H1 (cell line): ENCODE measurements around the gene CEP41. TPM values are rescaled to one million over a fixed set of nuclear protein-coding genes. Genes with fewer than 3 reads are reported as not detected.

Source experiments
- CTCF ChIA-PET: fragments of 300-600 bp; sonication (Branson Sonifier 250); formaldehyde crosslinking; loops from one replicate; lab custom pipeline; 2021; ENCODE audit not compliant: partially characterized antibody; lab: Charles Lee
- POLR2A ChIA-PET: fragments of 300-600 bp; sonication (Branson Sonifier 250); formaldehyde crosslinking; loops from one replicate; lab custom pipeline; 2021; ENCODE audit warnings: inconsistent platforms; ENCODE audit not compliant: partially characterized antibody; lab: Charles Lee
- DNase-seq, 2 experiments: peaks; one replicate each; pipeline versions ENCODE4 v3.0.0 to v3.0.0-alpha.2; 2010 to 2022; ENCODE audit warnings: low spot score in 2 of 2, low read depth in 1 of 2, mixed read lengths in 1 of 2
- FAIRE-seq: peaks from 2 replicates; lab custom pipeline; 2011; peaks lifted over from hg19 to GRCh38; lab: Jason Lieb, UNC
- H2AFZ ChIP-seq: 2 replicates; pipeline ENCODE4 v1.8.1; 2012; ENCODE audit warnings: low read length, inconsistent platforms
- H2AK5ac ChIP-seq: 2 replicates; pipeline ENCODE4 v1.6.1; 2013; ENCODE audit warnings: low read depth, low read length
- H2BK120ac ChIP-seq: replicated peaks from 2 replicates; pipeline ENCODE3; 2013; ENCODE audit warnings: low read depth, low read length, inconsistent platforms
- H2BK12ac ChIP-seq: 2 replicates; pipeline ENCODE4 v1.6.1; 2013; ENCODE audit warnings: low read depth, low read length
- H2BK15ac ChIP-seq: 2 replicates; pipeline ENCODE4 v1.6.1; 2013; ENCODE audit warnings: low read length
- H2BK20ac ChIP-seq: 2 replicates; pipeline ENCODE4 v1.6.1; 2013; ENCODE audit warnings: low read length
- H2BK5ac ChIP-seq: 2 replicates; pipeline ENCODE4 v1.6.1; 2013; ENCODE audit warnings: low read depth, low read length
- H3K14ac ChIP-seq: 2 replicates; pipeline ENCODE4 v1.6.1; 2013; ENCODE audit warnings: inconsistent platforms; ENCODE audit not compliant: insufficient read length
- H3K18ac ChIP-seq: 2 replicates; pipeline ENCODE4 v1.6.1; 2013; ENCODE audit warnings: low read length; ENCODE audit errors: extremely low read depth
- H3K23ac ChIP-seq: 2 replicates; pipeline ENCODE4 v1.6.1; 2013; ENCODE audit warnings: inconsistent platforms; ENCODE audit not compliant: insufficient read length
- H3K23me2 ChIP-seq: 2 replicates; pipeline ENCODE4 v1.6.1; 2013; ENCODE audit warnings: low read depth, low read length
- H3K27ac ChIP-seq: 2 replicates; pipeline ENCODE4 v1.6.1; 2011; ENCODE audit warnings: low read depth, low read length, inconsistent platforms
- H3K27me3 ChIP-seq, 4 experiments: replicated peaks in 1 of 4; 1 replicate in 1 of 4; 2 replicates in 3 of 4; pipeline versions ENCODE4 v1.6.1 to v1.8.1; 2011 to 2013; ENCODE audit warnings: low read length in 3 of 4, mild to moderate bottlenecking in 3 of 4, inconsistent platforms in 2 of 4, mixed read lengths in 2 of 4, moderate library complexity in 1 of 4; ENCODE audit not compliant: control insufficient read depth in 3 of 4, insufficient read depth in 3 of 4; ENCODE audit errors: extremely low read depth in 1 of 4
- H3K36me3 ChIP-seq, 4 experiments: 2 replicates each; pipeline versions ENCODE4 v1.6.1 to v1.8.1; 2011 to 2013; ENCODE audit warnings: mild to moderate bottlenecking in 4 of 4, low read length in 3 of 4, moderate library complexity in 2 of 4, control low read depth in 1 of 4, inconsistent platforms in 1 of 4; ENCODE audit not compliant: insufficient read depth in 4 of 4, control insufficient read depth in 2 of 4
- H3K4ac ChIP-seq: replicated peaks from 2 replicates; pipeline ENCODE3; 2013; ENCODE audit warnings: low read length, low read depth, mixed read lengths, inconsistent platforms; ENCODE audit not compliant: insufficient read length
- H3K4me1 ChIP-seq, 4 experiments: replicated peaks in 1 of 4; 1 replicate in 1 of 4; 2 replicates in 3 of 4; pipeline versions ENCODE4 v1.6.1 to v1.8.1; 2011 to 2013; ENCODE audit warnings: low read length in 3 of 4, inconsistent platforms in 2 of 4, mixed read lengths in 1 of 4; ENCODE audit not compliant: insufficient read depth in 4 of 4, control insufficient read depth in 3 of 4
- H3K4me2 ChIP-seq, 2 experiments: 2 replicates each; pipeline versions ENCODE4 v1.6.1 to v1.8.1; 2011 to 2013; ENCODE audit warnings: low read depth in 2 of 2, low read length in 2 of 2, control low read depth in 1 of 2, inconsistent platforms in 1 of 2, mild to moderate bottlenecking in 1 of 2; ENCODE audit not compliant: insufficient read depth in 1 of 2
- H3K4me3 ChIP-seq, 4 experiments: fragments of 200-600, 300-600 bp in 1 of 4; sonication (generic), shearing (Covaris generic), sonication (Bioruptor Twin) in 1 of 4; 2 replicates each; pipeline versions ENCODE4 v1.5.1 to v1.8.1; 2011 to 2016; ENCODE audit warnings: low read length in 4 of 4, low read depth in 3 of 4, control low read depth in 2 of 4, inconsistent platforms in 2 of 4, mild to moderate bottlenecking in 2 of 4, mixed read lengths in 1 of 4, moderate library complexity in 1 of 4; ENCODE audit not compliant: insufficient read depth in 2 of 4; ENCODE audit errors: extremely low read depth in 1 of 4
- H3K56ac ChIP-seq: replicated peaks from 2 replicates; pipeline ENCODE3; 2013; ENCODE audit warnings: low read depth, mild to moderate bottlenecking, mixed read lengths, low read length, inconsistent platforms; ENCODE audit not compliant: insufficient read length
- H3K79me1 ChIP-seq: 2 replicates; pipeline ENCODE4 v1.6.1; 2013; ENCODE audit warnings: low read depth, low read length, control low read depth
- H3K79me2 ChIP-seq, 2 experiments: 2 replicates each; pipeline versions ENCODE4 v1.6.1 to v1.8.1; 2012 to 2013; ENCODE audit warnings: low read length in 2 of 2, mild to moderate bottlenecking in 2 of 2, inconsistent platforms in 1 of 2; ENCODE audit not compliant: insufficient read depth in 2 of 2, control insufficient read depth in 1 of 2
- H3K9ac ChIP-seq, 4 experiments: replicated peaks in 1 of 4; 1 replicate in 1 of 4; 2 replicates in 3 of 4; pipeline versions ENCODE4 v1.6.1 to v1.8.1; 2011 to 2013; ENCODE audit warnings: low read depth in 3 of 4, low read length in 3 of 4, control low read depth in 2 of 4, mild to moderate bottlenecking in 2 of 4, moderate library complexity in 2 of 4, inconsistent platforms in 1 of 4; ENCODE audit errors: extremely low read depth in 1 of 4
- H3K9me3 ChIP-seq, 2 experiments: 2 replicates each; pipeline versions ENCODE4 v1.6.1 to v1.8.1; 2012 to 2013; ENCODE audit warnings: mild to moderate bottlenecking in 2 of 2, moderate library complexity in 2 of 2, control low read depth in 1 of 2, inconsistent platforms in 1 of 2, low read depth in 1 of 2, low read length in 1 of 2, mixed read lengths in 1 of 2; ENCODE audit not compliant: insufficient read depth in 2 of 2
- H4K20me1 ChIP-seq, 2 experiments: replicated peaks in 1 of 2; 2 replicates each; pipeline versions ENCODE3 to v1.8.1; 2011 to 2013; ENCODE audit warnings: inconsistent platforms in 2 of 2, low read length in 2 of 2, mild to moderate bottlenecking in 1 of 2; ENCODE audit not compliant: insufficient read depth in 2 of 2, control insufficient read depth in 1 of 2
- H4K5ac ChIP-seq: 2 replicates; pipeline ENCODE4 v1.6.1; 2013; ENCODE audit warnings: low read length, low read depth, mixed read lengths, inconsistent platforms; ENCODE audit not compliant: insufficient read length
- H4K8ac ChIP-seq: 2 replicates; pipeline ENCODE4 v1.8.0; 2013; ENCODE audit warnings: mild to moderate bottlenecking, moderate library complexity, low read length, inconsistent platforms; ENCODE audit not compliant: insufficient read depth; ENCODE audit errors: extremely low read depth
- H4K91ac ChIP-seq: replicated peaks from 2 replicates; pipeline ENCODE3; 2013; ENCODE audit warnings: low read length, mixed read lengths, inconsistent platforms; ENCODE audit not compliant: insufficient read length
- CHD2 ChIP-seq: IDR thresholded peaks from 2 replicates; pipeline ENCODE4 v1.6.1; 2012; ENCODE audit warnings: low read length, improper control_type of control experiment
- EGR1 ChIP-seq: IDR thresholded peaks from 2 replicates; pipeline ENCODE4 v1.6.1; 2011; ENCODE audit warnings: low read depth, low read length, borderline replicate concordance
- MAFK ChIP-seq: IDR thresholded peaks from 2 replicates; pipeline ENCODE4 v1.6.1; 2012; ENCODE audit warnings: low read depth, mild to moderate bottlenecking, improper control_type of control experiment, low read length
- NRF1 ChIP-seq: IDR thresholded peaks from 2 replicates; pipeline ENCODE4 v1.6.1; 2011; ENCODE audit warnings: mild to moderate bottlenecking, low read depth, low read length, improper control_type of control experiment
- POLR2A ChIP-seq, 2 experiments: IDR thresholded peaks; 1 replicate in 1 of 2; 2 replicates in 1 of 2; pipeline ENCODE4 v1.6.1; 2011; ENCODE audit warnings: low read depth in 2 of 2, low read length in 2 of 2, mild to moderate bottlenecking in 2 of 2; ENCODE audit errors: control extremely low read depth in 1 of 2
- RAD21 ChIP-seq, 2 experiments: IDR thresholded peaks in 1 of 2; conservative IDR thresholded peaks in 1 of 2; 2 replicates each; pipeline ENCODE4 v1.6.1; 2011; ENCODE audit warnings: low read depth in 2 of 2, low read length in 2 of 2, improper control_type of control experiment in 1 of 2, inconsistent platforms in 1 of 2, mild to moderate bottlenecking in 1 of 2, moderate library complexity in 1 of 2
- RNF2 ChIP-seq: fragments of 200-900, 300-1000 bp; sonication (generic); IDR thresholded peaks from 2 replicates; pipeline ENCODE4 v1.7.1; 2016; ENCODE audit warnings: borderline replicate concordance, low read depth, mild to moderate bottlenecking, antibody characterized with exemption, low read length; ENCODE audit not compliant: poor library complexity, severe bottlenecking; ENCODE audit errors: missing control alignments
- SAP30 ChIP-seq: fragments of 300-600 bp; sonication (generic); IDR thresholded peaks from 2 replicates; pipeline ENCODE4 v1.7.1; 2012; ENCODE audit warnings: low read length, moderate library complexity, mild to moderate bottlenecking, inconsistent platforms; ENCODE audit not compliant: insufficient read depth, insufficient replicate concordance
- WGBS, 2 experiments: shearing (Covaris generic) in 1 of 2; methylation state at CpG; one replicate each; pipeline versions ENCODE4 v1.1.6 to v1.1.7; 2013 to 2015; ENCODE audit warnings: low lambda C conversion rate in 2 of 2, mixed read lengths in 2 of 2, inconsistent platforms in 1 of 2, low coverage in 1 of 2, missing lambda C conversion rate in 1 of 2; ENCODE audit not compliant: insufficient replicate concordance in 2 of 2, insufficient coverage in 1 of 2, insufficient read length in 1 of 2; ENCODE audit errors: extremely low coverage in 1 of 2, missing lambda C conversion rate in 1 of 2; 5-methylcytosine and 5-hydroxymethylcytosine counted together
- polyA plus RNA-seq, 7 experiments: library from polyadenylated mRNA; depleted of rRNA in 3 of 7; stranded (reverse) in 5 of 7; unstranded in 2 of 7; fragments of >200 nt in 5 of 7; fragments of 200-250 nt in 2 of 7; gene quantifications; 1 replicate in 5 of 7; 2 replicates in 1 of 7; 4 replicates in 1 of 7; pipeline versions ENCODE4 v1.2.1 to v1.2.3, GENCODE V29; 2011 to 2013; ENCODE audit warnings: missing spikeins in 2 of 7, mixed read lengths in 2 of 7
- total RNA-seq: library from RNA; stranded (reverse); fragmentation: NEBNext Ultra II Directional; extraction: Animal tissue kit (Norgen Biotek cat#: 25700); gene quantifications from 2 replicates; pipeline ENCODE4 v1.2.1, GENCODE V29; 2021

The CEP41 gene
- total and polyA plus RNA-seq, 2 of the 8 experiments (the other 6 are each of a cell fraction or from before 2014, with no cell fraction given) = 9.3 to 12.8 TPM

- Histone ChIP-seq H3K4me3 (no peak overlapping the region), H3K27me3 (no peaks in the 10 kb centered on the region), H3K18ac (no peak overlapping the region), H3K14ac (no peak overlapping the region), H3K9ac (no peak overlapping the region), H2BK12ac (no peak overlapping the region), H4K8ac (no peak overlapping the region), H2BK20ac (no peak overlapping the region), H3K4me1 (peaks cover 0 to 2% (median 0%) of the 10 kb centered on the region in 4 experiments; a peak in 2 of 7 replicates), H2BK5ac (no peak overlapping the region), H3K23ac (no peak overlapping the region), H3K79me2 (no peaks in the 10 kb centered on the region), H2BK120ac (no peak overlapping the region), H3K79me1 (no peaks in the 10 kb centered on the region)
- no peak for DNase-seq
- FAIRE-seq = no peak
- TF ChIP-seq CHD2 (no peak), NRF1 (no peak), MAFK (no peak), RNF2 (no peak), SAP30 (no peak), POLR2A (IDR thresholded peaks at IDR 0.05; ENCODE audit: control extremely low read depth in 1 of 2, low read depth in 2 of 2, low read length in 2 of 2) (no peak), EGR1 (no peak), RAD21 (IDR thresholded peaks at IDR 0.05 in 1 of 2, conservative IDR thresholded peaks at IDR 0.05 in 1 of 2; ENCODE audit: low read depth in 2 of 2, low read length in 2 of 2) (no peak)
- TF ChIP-seq, all 59 proteins: peak for 0
- ChIA-PET POLR2A (no interaction called here), CTCF (no interaction called here)
- no peak overlapping the region for H4K91ac ChIP-seq
- no peaks in the 10 kb centered on the region for H3K23me2 ChIP-seq
- H3K27ac ChIP-seq = no peak overlapping the region
- H2BK15ac ChIP-seq = no peak overlapping the region
- no peak overlapping the region for H3K4ac ChIP-seq
- H3K9me3 ChIP-seq = no peaks in the 10 kb centered on the region
- no peak overlapping the region for H2AFZ ChIP-seq
- H4K5ac ChIP-seq = no peak overlapping the region
- H2AK5ac ChIP-seq = no peak overlapping the region
- 90% methylated on average over 5 of the region's 5 CpGs; no CpG with 5 or more reads in 1 of the 2 experiments for WGBS, 2 experiments
- no peaks in the 10 kb centered on the region for H4K20me1 ChIP-seq
- H3K4me2 ChIP-seq = no peak overlapping the region
- H3K36me3 ChIP-seq = no peaks in the 10 kb centered on the region
- no peak overlapping the region for H3K56ac ChIP-seq
Observed at GRCh38 chr7:130417213-130417612, 23.6 kb downstream of the CEP41 start.
